SK-N-SH (cell line): ENCODE data around the gene GPR39. TPM values are rescaled to one million over a fixed set of nuclear protein-coding genes. Genes with fewer than 3 reads are reported as not detected.

Experiments used
- CTCF ChIA-PET: fragments of 300-600, 350-600 bp; formaldehyde crosslinking; extraction: SDS; loops from one replicate; lab custom pipeline; 2021; lab: Yijun Ruan, JAX
- POLR2A ChIA-PET: fragments of 350-600 bp; sonication (Branson Sonifier 250); formaldehyde crosslinking; extraction: SDS; loops from one replicate; lab custom pipeline; 2020; ENCODE audit warnings: antibody characterized with exemption, inconsistent platforms; lab: Yijun Ruan, JAX
- DNase-seq: peaks from one replicate; pipeline ENCODE4 v3.0.0; 2012
- H2AFZ ChIP-seq: fragments of 200-600 bp; sonication (generic); 2 replicates; pipeline ENCODE4 v1.8.1; 2016; ENCODE audit warnings: antibody characterized with exemption, mild to moderate bottlenecking, low read depth
- H3F3A ChIP-seq: fragments of 200-600 bp; sonication (generic); replicated peaks from 2 replicates; pipeline ENCODE3; 2016; ENCODE audit warnings: antibody characterized with exemption, mild to moderate bottlenecking; ENCODE audit not compliant: insufficient read depth
- H3K27ac ChIP-seq, 2 experiments: fragments of 200-500 bp in 1 of 2; fragments of 200-600 bp in 1 of 2; sonication (Bioruptor generic) in 1 of 2; sonication (generic), shearing (Covaris generic) in 1 of 2; 2 replicates each; pipeline versions ENCODE4 v1.5.1 to v1.6.1; 2014 to 2016; ENCODE audit warnings: low read depth in 2 of 2, inconsistent platforms in 1 of 2, low read length in 1 of 2, mild to moderate bottlenecking in 1 of 2, mixed read lengths in 1 of 2
- H3K27me3 ChIP-seq: fragments of 200-600 bp; sonication (generic), shearing (Covaris generic); 2 replicates; pipeline ENCODE4 v1.6.1; 2016; ENCODE audit warnings: mixed run types; ENCODE audit not compliant: insufficient read depth
- H3K36me3 ChIP-seq, 2 experiments: fragments of 200-500 bp in 1 of 2; fragments of 200-600 bp in 1 of 2; sonication (Bioruptor generic) in 1 of 2; sonication (generic) in 1 of 2; replicated peaks in 1 of 2; 2 replicates each; pipeline versions ENCODE3 to v1.5.1; 2014 to 2016; ENCODE audit warnings: low read length in 1 of 2, mild to moderate bottlenecking in 1 of 2; ENCODE audit not compliant: insufficient read depth in 2 of 2, control insufficient read depth in 1 of 2
- H3K4me1 ChIP-seq, 2 experiments: fragments of 200-500 bp in 1 of 2; fragments of 200-600 bp in 1 of 2; sonication (Bioruptor generic) in 1 of 2; sonication (generic), shearing (Covaris generic) in 1 of 2; 2 replicates each; pipeline versions ENCODE4 v1.5.1 to v1.6.1; 2014 to 2016; ENCODE audit warnings: low read depth in 1 of 2, low read length in 1 of 2, mixed run types in 1 of 2; ENCODE audit not compliant: insufficient read depth in 2 of 2, control insufficient read depth in 1 of 2
- H3K4me2 ChIP-seq: fragments of 200-600 bp; sonication (generic), shearing (Covaris generic); 2 replicates; pipeline ENCODE4 v1.6.1; 2017; ENCODE audit warnings: mixed run types
- H3K4me3 ChIP-seq, 2 experiments: fragments of 200-500 bp in 1 of 2; fragments of 200-600 bp in 1 of 2; sonication (Bioruptor generic) in 1 of 2; sonication (generic), shearing (Covaris generic) in 1 of 2; 2 replicates each; pipeline versions ENCODE4 v1.5.1 to v1.8.1; 2014 to 2016; ENCODE audit warnings: low read depth in 2 of 2, inconsistent platforms in 1 of 2, low read length in 1 of 2, mild to moderate bottlenecking in 1 of 2, mixed read lengths in 1 of 2, moderate library complexity in 1 of 2
- H3K79me2 ChIP-seq: fragments of 200-600 bp; sonication (generic); 2 replicates; pipeline ENCODE4 v1.8.1; 2017; ENCODE audit warnings: mild to moderate bottlenecking; ENCODE audit not compliant: insufficient read depth
- H3K9ac ChIP-seq: fragments of 200-600 bp; sonication (generic); 2 replicates; pipeline ENCODE4 v1.6.1; 2017; ENCODE audit warnings: mixed run types
- H3K9me2 ChIP-seq: fragments of 200-600 bp; sonication (generic); 2 replicates; pipeline ENCODE4 v1.6.1; 2017; ENCODE audit warnings: mixed run types
- H3K9me3 ChIP-seq: fragments of 200-600 bp; sonication (generic); 2 replicates; pipeline ENCODE4 v1.6.1; 2017; ENCODE audit warnings: mixed run types, mild to moderate bottlenecking, moderate library complexity
- H4K20me1 ChIP-seq: fragments of 200-600 bp; sonication (generic); 2 replicates; pipeline ENCODE4 v1.6.1; 2017; ENCODE audit warnings: mild to moderate bottlenecking, mixed run types; ENCODE audit not compliant: insufficient read depth
- CHD2 ChIP-seq: fragments of 150-350 bp; IDR thresholded peaks from 2 replicates; pipeline ENCODE4 v1.6.1; 2018; ENCODE audit warnings: low read length; ENCODE audit not compliant: partially characterized antibody
- CTCF ChIP-seq: fragments of 200-600 bp; sonication (generic); IDR thresholded peaks from 2 replicates; pipeline ENCODE4 v1.6.1; 2017; ENCODE audit warnings: antibody characterized with exemption, mild to moderate bottlenecking, moderate library complexity
- EP300 ChIP-seq, 2 experiments: IDR thresholded peaks; 2 replicates each; pipeline versions ENCODE4 v1.4.0 to v1.6.1; 2012; ENCODE audit warnings: borderline replicate concordance in 1 of 2, low read depth in 1 of 2, low read length in 1 of 2
- FOXJ3 ChIP-seq: sonication (generic); formaldehyde crosslinking; IDR thresholded peaks from 2 replicates; pipeline ENCODE4 v1.5.1; 2020; ENCODE audit warnings: mild to moderate bottlenecking, missing genetic modification reagents
- GATA2 ChIP-seq: sonication (generic); formaldehyde crosslinking; IDR thresholded peaks from 2 replicates; pipeline ENCODE4 v1.5.0; 2020; ENCODE audit warnings: mild to moderate bottlenecking, missing genetic modification reagents
- IRF3 ChIP-seq: fragments of 150-350 bp; IDR thresholded peaks from 2 replicates; pipeline ENCODE4 v1.6.1; 2016; ENCODE audit warnings: mild to moderate bottlenecking, low read depth, low read length
- NFIC ChIP-seq: IDR thresholded peaks from 2 replicates; pipeline ENCODE4 v1.4.0; 2012; ENCODE audit warnings: borderline replicate concordance
- PBX3 ChIP-seq: IDR thresholded peaks from 2 replicates; pipeline ENCODE4; 2012
- RAD21 ChIP-seq: IDR thresholded peaks from 2 replicates; pipeline ENCODE4 v1.6.1; 2012; ENCODE audit warnings: mild to moderate bottlenecking, low read length
- RCOR1 ChIP-seq: fragments of 150-350 bp; IDR thresholded peaks from 2 replicates; pipeline ENCODE4 v1.6.1; 2017; ENCODE audit warnings: antibody characterized with exemption, low read length
- RFX5 ChIP-seq: IDR thresholded peaks from 2 replicates; pipeline ENCODE4 v1.6.1; 2012; ENCODE audit warnings: mild to moderate bottlenecking, improper control_type of control experiment, low read length
- TAF1 ChIP-seq: IDR thresholded peaks from 2 replicates; pipeline ENCODE4 v1.6.1; 2012; ENCODE audit warnings: low read depth, mild to moderate bottlenecking, low read length, moderate library complexity, borderline replicate concordance
- USF2 ChIP-seq: fragments of 150-350 bp; IDR thresholded peaks from 2 replicates; pipeline ENCODE4 v1.6.1; 2017; ENCODE audit warnings: antibody characterized with exemption, low read length, low read depth, borderline replicate concordance
- WGBS: methylation state at CpG from one replicate; pipeline ENCODE4 v1.1.6; 2017; ENCODE audit warnings: low lambda C conversion rate; 5-methylcytosine and 5-hydroxymethylcytosine counted together
- polyA plus RNA-seq, 3 experiments: library from polyadenylated mRNA; depleted of rRNA; stranded (reverse); fragments of >200 nt; gene quantifications; 2 replicates each; pipeline ENCODE4 v1.2.3, GENCODE V29; 2012

Gene GPR39
- polyA plus RNA-seq, 1 of the 3 experiments (the other 2 are of a cell fraction) = 2.3 TPM

GRCh38 chr2:132519566-132519965, 103.0 kb downstream of the GPR39 start:
- Histone ChIP-seq H3K4me1 (peaks cover 0 to 14% of the 10 kb centered on the region in 2 experiments; a peak in 2 of 4 replicates), H3K79me2 (no peaks in the 10 kb centered on the region), H3K9me3 (no peaks in the 10 kb centered on the region), H3K4me3 (no peak overlapping the region), H2AFZ (no peak overlapping the region), H3K36me3 (no peaks in the 10 kb centered on the region), H3K4me2 (no peak overlapping the region), H3K27me3 (no peaks in the 10 kb centered on the region), H3F3A (no peaks in the 10 kb centered on the region), H3K9me2 (no peaks in the 10 kb centered on the region), H3K9ac (no peak overlapping the region), H4K20me1 (no peaks in the 10 kb centered on the region), H3K27ac (no peak overlapping the region)
- POLR2A ChIA-PET = interaction anchor here (1.1 kb wide), 1 partner anchor 31 kb away, joined by 3 read pairs; no protein-coding TSS in a partner anchor
- CTCF ChIA-PET = interaction anchor here (0.8 to 1.5 kb wide), 3 partner anchors 20 to 1041 kb away, joined by 3 to 4 read pairs (median 3); no protein-coding TSS in a partner anchor
- 12% methylated on average over 3 of the region's 3 CpGs for WGBS
- TF ChIP-seq RFX5 (no peak), FOXJ3 (CRISPR knock-in tag) (peak; percentile 57; the same call in 1 of the 2 replicates), CHD2 (peak; percentile 46), NFIC (0 out of 2 replicates have a peak, but pooled peaks have one; percentile 47), CTCF (no peak), PBX3 (no peak), USF2 (no peak), IRF3 (no peak), GATA2 (CRISPR knock-in tag) (peak; percentile 89), EP300 (IDR thresholded peaks at IDR 0.05; ENCODE audit: borderline replicate concordance in 1 of 2, low read depth in 1 of 2, low read length in 1 of 2) (peak in 1 of 2 experiments; percentile 60; a peak in 1 of 4 replicates), TAF1 (no peak), RAD21 (peak; percentile 9; the same call in 1 of the 2 replicates), RCOR1 (peak; percentile 74)
- DNase-seq = peak; percentile 71
